ENCODE results near the gene PARD3B.

The PARD3B gene

DNA sequence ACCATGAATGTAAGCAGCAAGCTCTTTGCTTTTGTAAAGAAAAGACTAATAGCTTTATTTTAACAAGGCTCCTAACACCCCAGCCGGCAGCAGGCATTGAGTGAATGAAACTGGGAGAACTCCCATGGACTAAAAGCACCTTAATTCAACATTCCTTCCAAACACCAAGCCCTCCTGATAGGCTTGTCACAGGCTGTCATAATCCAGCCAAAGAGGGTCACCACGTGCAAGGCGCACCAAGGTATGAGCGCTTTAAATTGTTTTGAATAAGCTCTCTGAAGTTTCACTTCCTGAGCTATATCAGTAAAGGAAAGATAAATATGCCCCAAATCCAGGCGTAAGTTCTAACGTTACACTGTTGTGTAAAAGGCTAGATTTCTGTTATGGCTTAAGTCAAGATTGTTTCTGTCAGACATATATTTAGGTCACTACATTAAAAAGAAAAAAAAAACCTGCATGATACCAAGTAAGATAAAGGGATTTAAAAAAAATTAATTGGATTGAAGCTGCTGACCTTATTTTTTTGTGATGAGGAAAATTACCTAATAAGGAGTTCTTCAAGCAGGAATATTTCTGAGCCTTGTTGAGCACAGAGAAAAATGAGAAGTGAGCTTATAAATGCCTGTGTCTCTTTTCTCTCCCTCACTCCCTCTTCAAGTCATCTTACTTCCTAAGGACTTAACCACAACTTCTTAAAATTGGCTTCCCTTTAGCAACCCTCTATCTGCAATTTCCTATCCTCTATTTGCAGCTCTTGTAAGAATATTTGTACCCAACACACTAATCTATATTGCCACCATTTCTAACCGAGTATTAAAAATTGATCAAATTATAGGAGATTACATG lies 1000.9 kb downstream of the PARD3B start:
- DNase-seq: no peak

DNA sequence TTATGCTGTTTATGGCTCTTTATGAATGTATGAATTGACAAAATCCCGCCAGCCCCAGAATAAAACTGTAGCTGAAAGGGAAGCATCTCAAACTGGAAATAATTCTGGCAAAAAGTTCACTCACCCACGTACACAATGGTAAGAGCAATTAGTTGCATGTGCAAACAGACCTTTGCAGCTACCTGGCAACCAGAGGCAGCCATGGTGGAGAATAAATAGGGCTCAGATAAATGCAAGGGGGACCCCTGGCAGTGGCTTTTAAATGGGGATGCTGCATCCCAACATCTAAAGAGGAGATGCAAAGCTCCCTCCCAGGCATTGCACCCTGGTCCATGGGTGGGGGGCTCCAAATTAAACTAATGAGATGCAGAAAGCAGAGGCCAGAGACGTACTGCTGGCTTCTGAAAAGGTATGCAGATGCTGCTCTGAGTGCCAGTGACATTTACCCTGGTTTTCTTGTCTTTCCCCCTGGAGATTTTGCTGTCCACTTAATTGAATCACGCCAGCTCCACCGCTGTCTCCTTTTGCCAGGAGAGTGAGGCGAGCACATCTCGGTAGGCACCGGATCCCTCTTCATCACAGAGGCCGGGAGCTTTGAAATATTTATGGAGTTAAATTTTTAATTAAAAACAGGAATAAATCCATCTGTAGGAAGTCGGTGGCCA lies 1010.4 kb downstream of the PARD3B start:
- DNase-seq: no peak

DNA sequence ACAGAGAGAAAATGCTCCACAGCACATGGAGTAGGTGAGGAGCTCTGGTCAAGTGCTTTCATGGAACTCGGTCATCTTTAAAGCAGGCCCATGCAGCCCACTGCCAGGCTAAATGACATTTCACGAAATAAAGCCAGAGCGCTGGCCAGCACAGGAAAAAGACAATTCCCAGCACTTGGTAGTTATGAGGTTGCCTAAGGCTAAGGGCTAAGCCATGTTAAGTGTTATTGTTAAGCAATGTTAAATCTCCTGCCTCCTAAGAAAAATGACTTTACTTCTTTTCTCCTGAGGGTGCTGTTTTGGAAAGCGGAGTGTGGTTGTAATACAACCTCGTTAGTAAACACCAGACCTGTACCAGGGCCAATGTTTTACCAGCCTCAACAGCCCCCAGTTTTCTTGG lies 1011.1 kb downstream of the PARD3B start:
- DNase-seq: no peak

DNA sequence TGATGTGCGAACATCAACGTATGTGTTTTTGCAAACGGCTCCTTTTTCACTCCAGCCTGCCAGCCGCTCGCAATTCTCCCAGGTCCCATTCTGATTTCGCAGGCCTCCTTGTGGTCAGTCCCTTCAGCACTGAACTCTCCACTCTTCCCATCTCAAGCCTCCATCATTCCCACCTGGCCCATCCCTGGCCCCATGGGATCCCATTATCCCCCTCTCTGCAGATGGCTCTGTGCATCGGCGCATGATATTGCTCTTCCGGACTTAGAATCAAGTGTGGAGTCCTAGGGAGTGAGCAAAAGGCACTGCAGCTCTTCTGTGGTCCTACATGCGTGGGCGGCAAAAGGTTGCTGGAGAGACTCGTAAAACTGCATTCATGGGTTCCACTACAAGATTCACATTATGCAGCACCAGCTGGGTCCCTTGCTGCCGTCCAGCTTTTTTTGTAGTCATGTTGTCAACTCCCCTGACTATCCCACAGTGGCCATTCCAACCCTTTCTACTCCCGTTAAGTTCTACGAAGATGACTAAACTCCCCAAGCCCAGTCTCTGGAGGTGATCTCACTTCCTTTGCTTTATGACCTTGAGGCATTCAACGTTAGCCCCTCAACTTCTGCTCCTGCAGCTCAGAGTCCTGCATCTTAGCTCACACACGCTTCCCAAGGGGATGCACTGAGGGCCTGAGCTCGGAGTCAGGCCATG lies 1011.7 kb downstream of the PARD3B start:
- no peak for DNase-seq

DNA sequence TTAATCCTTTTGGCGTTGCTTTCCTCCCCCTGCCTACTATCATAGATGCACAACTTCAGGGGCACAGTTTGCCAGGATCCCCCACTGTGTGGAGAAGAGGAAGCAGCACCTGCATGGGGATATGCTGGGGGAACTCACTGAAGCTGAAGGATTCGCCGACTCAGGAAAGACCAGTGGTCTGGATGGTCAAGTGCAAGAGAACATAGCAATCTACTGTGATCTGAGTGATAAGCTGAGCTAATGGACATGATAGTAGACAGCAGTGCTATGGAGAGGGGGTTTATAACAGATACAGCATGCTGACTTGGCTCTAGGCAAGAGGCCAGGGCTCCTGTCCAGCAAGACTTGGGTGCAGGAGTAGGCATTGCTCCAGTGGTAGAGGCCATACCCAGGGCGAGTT lies 1012.6 kb downstream of the PARD3B start:
- DNase-seq: no peak

DNA sequence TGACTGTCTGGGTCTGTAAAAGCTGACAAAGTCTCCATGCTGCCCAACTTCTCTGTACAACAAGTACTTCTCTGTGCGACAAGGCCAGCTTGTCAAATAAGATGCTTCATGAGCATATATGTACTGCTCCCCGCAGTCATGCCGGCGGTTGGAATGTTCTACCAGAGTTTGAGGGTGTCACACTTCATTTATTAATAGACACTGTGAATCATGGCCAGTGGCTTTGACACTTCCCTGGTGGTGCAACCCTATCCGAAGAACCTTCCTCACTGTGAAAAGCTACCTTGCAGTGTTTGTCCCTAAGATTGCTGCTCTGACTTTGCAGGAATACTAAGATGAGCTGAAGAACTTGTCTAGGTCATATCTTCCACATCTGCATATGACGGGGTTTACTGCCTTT lies 1016.2 kb downstream of the PARD3B start:
- no peak for DNase-seq

DNA sequence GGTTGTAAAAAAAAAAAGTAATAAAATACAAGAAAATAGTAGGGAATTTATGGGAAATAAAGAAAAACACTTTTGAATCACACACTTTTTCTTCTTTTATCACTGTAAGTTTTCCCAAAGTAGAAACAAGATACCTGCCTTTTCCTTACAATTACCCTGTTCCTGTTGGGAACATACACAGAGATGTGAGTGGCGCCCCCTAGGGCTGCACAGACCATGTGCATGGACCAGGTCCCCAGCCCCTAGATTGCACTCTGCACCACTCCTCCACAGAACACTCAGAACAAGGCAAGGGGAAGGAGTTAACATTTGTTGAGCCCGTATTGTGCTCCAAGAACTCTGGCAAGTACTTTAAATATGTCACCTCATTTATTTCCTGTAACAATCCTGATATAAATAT lies 1018.4 kb downstream of the PARD3B start:
- no peak for DNase-seq

DNA sequence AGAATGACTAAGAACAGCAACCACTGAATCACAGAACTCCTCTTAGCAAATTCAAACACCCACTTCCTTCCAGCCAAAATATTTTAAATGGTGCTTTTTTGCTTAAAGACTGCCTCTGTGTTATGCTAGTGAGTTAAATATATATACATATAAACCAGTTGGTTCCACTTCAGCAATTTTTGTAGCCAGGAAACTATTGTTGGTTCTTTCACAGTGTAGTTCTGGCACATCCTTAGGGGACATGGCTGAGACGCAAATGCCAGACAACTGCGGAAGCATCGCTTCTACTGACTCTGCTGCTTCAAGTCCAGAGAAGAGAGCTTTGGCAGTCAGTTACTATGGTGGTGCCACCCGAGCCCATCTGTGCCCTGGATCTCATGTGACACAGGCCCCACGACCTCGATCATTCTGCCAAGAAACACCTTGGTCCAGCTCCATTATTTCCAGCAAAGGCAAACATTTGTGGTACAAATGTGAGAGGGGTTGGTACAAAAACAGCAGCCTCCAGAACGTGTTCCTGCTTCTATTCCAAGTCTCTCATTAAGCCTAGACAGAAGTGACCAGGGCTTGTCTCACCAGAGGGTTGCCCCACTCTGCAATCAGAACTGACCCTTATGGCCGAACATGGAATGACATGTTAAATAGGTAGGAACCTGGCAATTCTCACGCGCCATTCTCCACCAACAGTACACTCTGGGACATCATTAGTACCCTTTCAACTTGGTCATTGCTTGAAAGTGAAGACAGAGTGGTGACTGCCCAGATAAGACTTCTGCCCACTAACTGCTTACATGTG lies 1019.3 kb downstream of the PARD3B start:
- no peak for DNase-seq

DNA sequence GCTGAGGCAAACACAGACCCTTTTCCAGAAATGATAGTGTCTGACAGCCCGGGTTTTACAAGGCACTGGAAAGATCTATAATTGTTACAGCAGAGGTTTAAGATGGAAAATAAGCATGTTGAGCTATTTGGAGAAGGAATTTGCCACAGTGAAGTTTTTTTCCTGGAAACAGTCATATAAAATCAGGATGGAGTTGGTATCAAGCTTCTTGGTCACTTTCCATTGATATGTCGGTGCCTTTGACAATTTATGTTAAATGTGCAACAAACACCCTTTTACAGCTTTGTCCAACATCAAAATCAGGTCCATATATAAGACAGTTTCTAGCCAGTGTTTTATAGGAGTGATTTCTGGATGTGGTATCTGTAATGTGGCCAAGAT lies 1019.9 kb downstream of the PARD3B start:
- DNase-seq: no peak

DNA sequence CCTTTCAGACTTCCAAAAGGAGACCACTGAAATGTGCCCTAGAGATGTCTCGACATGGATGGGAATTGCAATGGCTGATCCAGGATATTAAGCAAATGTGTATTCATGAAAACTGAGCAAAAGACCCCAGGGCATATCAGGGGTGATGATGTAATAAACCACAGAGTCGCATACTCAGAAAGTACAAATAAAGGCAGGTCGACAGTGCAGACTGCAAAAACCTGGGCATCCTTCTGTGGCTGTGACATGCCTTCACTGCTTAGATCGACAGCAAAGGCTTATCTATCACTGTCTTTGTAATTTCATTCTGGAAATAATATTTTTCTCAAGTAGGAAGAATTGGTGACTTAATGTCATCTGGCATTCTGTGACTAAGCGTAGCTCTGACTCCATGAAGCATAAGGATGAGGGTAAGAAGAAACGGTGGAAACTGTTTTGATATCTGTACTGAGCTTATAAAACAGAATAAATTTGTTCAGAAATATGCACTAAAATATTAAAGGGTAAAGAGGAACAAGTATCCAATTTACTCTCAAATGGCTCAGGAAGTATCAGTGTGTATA lies 1021.4 kb downstream of the PARD3B start:
- peak; percentile 53 for DNase-seq

DNA sequence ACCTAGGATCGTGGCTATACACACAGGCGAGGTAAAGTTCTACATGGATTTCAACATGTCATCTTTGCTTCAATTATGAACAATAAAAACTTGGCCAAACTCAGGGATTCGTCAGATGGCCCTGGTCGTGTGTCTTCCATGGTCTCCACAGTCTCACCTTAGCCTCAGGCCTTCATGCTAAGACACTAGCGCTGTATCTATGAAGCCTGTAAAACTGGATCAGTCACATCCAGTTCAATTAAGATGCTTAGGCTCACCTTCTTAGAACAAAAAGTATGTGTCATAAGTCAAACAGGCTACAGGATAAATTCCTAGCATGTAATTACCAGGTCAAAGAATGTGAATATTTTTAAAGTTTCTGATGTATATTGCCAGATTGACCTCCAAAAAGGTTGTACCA lies 1023.3 kb downstream of the PARD3B start:
- DNase-seq: no peak

DNA sequence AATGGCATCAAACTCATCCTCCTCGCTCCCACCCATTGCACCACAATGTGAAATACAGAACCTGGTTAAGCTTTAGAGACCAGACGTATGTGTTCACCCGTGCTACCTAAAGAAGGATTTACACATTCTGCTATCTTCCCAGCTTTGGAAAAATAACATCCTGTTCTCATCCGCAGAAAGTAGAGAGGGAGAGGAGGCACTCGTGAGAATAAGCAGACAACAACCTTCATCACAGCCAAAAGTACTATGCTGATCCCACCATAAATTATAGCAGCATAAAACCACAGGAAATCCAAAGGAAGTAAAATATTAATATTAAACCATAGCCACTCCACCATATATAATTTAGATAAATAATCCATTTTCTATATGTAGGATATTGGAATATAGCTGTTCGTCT lies 1025.4 kb downstream of the PARD3B start:
- DNase-seq: no peak

DNA sequence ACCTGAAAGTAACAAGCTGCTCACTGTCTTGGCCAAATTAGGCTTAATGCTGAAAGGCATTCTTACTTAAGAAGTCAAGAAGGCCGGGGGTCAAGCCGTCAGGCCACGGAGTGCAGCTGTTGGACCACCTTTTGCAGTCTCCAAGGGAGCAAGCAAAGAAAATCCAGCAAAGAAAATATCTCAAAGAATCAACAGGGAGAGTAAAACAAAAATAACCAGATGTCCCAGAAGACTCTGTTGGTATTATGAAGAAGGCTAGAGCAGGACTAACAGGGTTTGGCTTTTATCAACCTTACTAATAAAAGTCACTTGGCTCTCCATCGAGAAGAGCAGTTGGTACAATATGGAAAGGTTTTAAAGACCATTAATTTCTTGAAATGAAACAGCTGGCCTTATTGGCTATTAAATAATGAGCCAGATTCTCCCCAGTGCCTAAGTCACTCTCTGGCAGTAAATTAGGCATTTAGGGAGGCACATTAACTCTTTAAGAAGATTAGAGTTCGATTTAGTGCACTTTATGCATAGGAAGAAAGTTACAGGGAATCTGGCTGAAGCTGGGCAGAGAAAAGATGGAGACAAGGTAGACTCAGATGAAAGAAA lies 1026.2 kb downstream of the PARD3B start:
- DNase-seq: no peak

DNA sequence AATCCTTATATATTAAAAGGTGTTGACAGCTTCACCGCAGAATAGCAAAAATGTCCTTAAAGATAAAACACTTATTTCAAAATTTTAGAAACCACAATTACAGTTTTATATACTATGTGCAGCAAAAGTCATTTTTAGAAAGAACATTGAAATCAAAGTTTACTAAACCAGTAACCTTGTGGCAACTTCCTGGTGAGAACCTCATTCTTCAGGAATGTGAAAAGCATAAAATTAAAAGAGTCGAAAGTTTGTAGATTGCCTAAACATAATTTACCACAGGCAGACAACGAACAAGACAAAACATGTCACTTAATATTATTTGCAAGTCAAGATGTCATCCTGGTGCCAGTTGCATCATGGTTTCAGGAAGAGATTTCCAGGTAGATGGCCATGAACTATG lies 1028.7 kb downstream of the PARD3B start:
- DNase-seq: peak; percentile 35

DNA sequence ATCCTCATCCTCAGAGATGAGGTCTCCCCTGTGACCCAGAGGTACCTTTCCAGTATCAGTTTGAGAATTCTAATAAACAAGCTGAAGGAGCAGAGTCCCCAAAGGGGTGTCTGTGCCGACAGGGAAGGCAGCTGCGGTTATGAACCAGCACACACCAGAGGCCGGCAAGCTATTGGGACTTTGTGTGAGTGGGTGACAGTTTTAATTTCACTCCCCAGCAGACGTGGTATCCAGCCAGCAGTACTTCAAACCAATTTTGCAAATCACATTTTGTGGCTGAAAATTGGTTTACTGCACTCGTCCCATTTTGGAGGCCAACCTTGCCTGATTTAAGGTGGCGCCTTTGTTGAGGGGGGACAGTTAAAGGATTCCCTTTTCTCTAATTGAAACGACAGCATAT lies 1034.1 kb downstream of the PARD3B start:
- DNase-seq: no peak

DNA sequence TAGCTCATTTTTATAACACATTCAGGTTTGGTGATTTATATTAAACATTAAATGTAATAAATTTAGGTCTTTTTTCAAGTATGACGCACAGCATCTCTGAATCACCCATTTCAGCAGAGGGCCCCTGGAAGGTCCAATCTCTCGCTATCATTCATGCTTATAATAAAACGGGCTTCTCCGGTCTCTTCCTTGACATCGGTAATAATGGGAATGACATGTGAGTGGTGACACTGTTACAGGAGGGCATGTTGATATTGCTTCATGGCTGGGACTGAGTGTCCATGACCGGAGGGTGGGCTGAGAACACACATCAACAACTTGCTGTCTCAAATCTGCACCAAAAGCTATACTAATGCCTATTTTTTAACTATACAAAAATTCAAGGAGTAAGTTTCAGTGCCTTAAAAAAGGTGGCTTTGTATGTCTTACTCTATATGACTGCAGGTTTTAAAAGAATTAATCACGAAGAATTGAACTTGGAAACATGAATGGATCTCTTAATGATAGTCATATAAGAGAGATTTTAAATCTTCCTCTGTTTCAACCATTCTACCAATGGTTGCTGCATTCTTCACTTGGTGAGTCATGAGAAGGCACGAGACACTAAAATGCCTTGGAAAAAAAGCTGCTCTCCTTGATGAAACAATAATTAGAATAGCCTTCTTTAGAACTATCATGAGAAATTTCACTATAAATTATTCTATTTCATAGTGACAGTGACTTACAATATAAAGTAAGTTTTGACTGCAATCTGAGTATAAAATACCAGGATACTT lies 1035.1 kb downstream of the PARD3B start:
- DNase-seq: peak; percentile 60

DNA sequence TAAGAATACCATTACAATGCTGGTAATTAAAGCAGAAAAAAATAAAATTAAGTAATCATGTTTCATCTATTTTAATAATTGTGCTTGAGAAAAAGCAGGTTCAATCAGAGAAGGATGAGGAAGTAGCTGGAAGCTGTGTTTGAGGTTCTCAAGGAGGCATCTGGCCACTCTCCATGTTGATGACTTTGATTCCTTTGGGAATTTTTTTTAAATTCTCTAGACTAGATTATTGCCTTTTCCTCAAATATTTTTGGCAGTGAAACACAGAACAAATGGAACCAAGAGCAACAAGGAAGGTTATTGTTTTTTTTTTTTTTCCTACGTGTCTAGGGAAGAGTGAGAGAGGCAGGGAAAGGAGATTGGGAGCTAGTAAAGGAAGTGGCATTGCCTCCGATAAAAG lies 1037.1 kb downstream of the PARD3B start:
- no peak for DNase-seq

DNA sequence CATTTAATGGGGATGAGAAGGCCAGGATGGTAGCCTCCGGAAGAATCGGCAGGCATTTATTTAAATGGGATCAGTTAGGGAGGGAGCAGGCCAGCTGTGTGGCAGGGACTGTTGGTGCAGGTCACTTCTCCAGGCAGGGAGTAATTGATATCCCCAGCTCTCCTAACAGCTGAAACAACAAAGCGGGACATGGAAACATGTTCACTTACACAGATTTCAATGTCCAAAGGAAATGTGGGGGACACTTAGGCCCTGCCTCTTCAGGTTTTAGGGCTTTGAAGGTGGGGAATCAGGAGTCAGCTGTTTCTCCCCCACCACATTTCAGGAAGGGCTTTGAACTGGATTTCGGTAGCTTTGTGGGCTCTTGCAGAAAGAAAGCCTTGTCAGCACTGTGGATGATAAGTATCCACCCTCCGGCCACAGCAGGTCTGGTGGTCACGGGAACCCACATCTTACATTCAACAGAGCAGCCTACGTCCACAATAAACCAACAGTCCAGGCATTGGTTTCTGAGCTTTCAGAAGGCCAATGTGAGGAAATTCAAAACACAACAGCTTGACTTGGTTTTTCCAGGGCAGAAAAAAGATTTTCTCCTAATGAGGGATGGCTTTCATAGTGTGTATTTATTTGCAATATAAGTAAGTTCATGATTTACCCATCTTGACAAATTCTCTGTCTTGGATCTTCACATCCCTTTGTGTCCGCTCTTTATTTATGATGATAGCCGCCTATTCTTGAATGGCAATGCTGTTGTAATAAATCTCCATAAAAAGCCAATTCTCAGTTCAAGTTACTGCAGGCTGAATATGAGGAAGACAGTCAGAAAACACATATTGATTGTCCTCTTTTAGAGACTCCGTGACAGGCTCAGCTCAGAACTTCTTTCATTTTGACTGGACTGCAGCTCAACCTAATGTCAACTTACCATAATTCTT lies 1040.4 kb downstream of the PARD3B start:
- no peak for DNase-seq

DNA sequence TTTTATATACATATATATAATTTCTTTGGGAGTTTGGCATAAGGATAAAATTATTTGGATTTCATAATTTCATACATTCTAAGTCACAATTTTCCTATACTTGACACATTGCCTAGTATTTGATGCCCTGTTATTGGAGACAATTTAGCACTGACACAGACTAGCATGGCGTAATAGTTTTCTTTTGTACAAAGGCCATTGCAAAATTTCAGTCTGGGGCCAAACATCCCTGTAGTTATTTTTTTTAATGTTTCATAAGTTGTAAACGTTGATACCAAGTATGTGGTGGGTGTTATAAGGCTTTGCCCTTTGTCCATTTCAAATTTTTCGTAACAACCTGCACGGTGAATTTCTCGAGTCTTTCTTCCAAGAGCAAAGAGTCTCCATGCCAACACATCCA lies 1041.4 kb downstream of the PARD3B start:
- no peak for DNase-seq

DNA sequence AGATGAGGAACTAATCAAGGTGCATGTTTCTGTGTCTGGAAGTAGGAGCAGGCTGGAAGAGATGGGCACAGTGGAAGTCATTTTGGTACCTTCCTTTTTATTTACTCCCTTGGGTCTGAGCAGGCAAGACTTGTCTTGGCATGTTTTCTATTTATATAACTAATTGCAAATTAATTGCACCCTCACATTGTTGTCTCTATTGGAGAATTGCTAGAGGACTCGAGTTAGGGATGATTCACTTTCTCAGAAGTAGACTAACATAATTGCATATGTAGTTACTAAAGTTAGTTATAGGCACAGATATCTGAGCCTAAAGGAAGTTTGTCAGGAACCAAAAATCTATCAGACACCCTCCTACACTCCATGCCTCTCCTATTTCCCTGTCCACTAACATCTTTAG lies 1044.2 kb downstream of the PARD3B start:
- DNase-seq: no peak

All from EL (cell line).